ENCODE results near the gene ACSS1.

The ACSS1 gene

GRCh38 chr20:24970030-24970553 lies 87.8 kb downstream of the ACSS1 start:
- DNase-seq = no peak

- no peak for DNase-seq
These were observed 88.5 kb downstream of the ACSS1 start for GRCh38 chr20:24969186-24970029.

DNA sequence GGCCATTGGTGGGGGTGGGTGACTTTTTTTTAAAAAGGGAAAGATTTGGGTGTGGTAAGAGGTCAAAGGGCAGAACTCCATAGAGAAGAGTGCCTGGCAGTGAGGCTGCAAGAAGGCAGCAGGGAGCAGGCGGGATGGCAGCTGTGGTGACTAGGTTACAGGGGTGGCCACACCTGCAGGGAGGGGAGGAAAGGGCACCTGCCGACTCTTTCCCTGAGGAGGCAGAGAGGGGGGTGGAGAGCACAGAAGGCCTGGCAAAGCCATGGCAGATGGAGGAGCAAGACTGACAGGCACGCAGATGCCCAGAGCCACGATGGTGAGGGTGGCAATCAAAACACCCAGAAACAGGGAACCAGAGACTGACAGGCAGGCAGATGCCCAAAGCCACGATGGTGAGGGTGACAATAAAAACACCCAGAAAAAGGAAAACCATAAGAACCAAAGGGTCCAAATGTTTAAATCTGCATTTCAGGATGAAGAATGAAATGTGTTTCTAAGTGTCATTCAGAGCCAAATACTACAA lies 89.6 kb downstream of the ACSS1 start:
- no peak for DNase-seq

GRCh38 chr20:24966317-24967012 lies 91.5 kb downstream of the ACSS1 start:
- no peak for DNase-seq

- DNase-seq = no peak
These were observed 92.6 kb downstream of the ACSS1 start for GRCh38 chr20:24965065-24965919.

GRCh38 chr20:24964506-24964840 lies 93.5 kb downstream of the ACSS1 start:
- no peak for DNase-seq

GRCh38 chr20:24963672-24964505 lies 94.0 kb downstream of the ACSS1 start:
- no peak for DNase-seq

DNA sequence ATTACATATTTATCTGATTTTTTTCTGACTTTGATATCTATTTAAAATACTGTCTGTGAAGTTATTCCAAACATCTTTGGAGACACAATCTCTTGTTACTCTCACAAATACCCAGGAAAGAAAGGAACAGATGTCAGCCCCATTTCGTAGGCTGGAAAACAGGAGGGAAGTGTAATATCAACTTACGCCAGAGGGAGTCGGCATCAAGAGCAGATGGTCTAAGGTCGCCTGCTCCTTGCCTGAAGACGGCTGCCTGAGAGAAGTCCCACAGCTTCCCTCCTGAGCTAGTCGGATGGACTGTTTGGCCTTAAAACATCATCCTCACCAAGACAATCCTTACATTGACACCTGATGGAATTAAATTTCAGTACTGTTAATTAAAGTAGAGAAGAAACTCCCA lies 95.4 kb downstream of the ACSS1 start:
- DNase-seq = no peak

GRCh38 chr20:24962182-24962492 lies 95.8 kb downstream of the ACSS1 start:
- DNase-seq = no peak

GRCh38 chr20:24961384-24962181 lies 96.4 kb downstream of the ACSS1 start:
- no peak for DNase-seq

GRCh38 chr20:24960861-24961260 lies 97.1 kb downstream of the ACSS1 start:
- DNase-seq = no peak

DNA sequence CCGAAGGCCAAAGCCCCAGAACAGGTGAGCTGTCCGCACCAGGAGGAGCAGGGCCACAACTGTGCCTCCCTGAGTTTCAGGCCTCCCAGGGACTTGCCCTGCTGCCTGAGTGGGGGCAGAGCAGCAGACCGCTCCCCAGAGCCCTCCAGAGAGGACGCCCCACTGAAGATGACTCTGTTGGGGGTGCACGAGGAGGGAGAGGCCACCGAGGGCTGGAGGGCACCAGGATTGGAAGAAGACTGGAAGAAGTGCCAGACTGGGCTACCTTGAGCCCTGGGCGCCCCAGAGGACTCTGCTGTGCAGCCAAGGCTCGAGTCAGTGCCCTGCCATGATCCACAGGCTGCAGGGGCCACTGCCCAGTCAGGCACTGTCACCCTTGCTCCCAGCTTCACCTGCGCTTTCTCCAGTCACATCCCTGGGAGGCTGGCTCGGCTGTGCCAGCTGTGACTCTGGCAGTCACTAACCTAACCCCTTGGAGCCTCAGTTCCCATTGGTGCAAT lies 97.6 kb downstream of the ACSS1 start:
- DNase-seq = no peak

GRCh38 chr20:24959591-24960301 lies 98.2 kb downstream of the ACSS1 start:
- no peak for DNase-seq

GRCh38 chr20:24958506-24959385 lies 99.2 kb downstream of the ACSS1 start:
- no peak for DNase-seq

DNA sequence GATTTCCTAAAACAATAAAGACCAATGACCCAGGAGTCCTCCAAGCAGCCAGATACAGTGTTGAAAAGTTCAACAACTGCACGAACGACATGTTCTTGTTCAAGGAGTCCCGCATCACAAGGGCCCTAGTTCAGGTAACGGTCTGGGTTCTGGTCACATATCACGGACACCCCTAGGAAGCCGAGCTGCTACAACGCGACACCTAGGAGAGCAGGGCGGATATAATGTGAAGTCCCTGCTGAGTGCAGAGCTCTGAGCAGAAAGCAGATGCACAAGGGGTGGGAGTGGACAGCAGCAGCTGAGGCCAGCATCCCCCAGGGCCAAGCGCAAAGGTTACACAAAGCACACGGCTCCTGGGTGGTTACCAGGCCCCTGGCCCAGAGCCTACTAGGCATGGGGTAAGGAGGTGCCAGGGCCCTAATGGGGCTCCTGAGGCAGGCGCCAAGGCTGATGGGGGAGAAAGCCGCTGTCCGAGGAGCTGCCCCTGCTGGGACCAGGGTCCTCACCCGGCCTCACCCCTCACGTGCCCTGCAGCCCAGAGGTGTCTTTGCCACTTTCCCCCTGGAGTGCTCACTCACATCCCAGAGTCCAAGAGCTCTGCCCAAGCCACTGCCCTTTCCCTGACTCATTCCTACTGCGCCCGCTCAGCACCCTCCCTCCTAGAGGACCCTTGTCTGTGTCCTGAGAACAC lies 100.5 kb downstream of the ACSS1 start:
- no peak for DNase-seq

All from stimulated activated CD4-positive, alpha-beta T cell treated with anti-CD3 and anti-CD28 coated beads, Interleukin-4, amount 100 ng/mL, for 24 hours (primary cell).